ENCODE results near the gene KRTAP3-2.

- TF ChIP-seq CTCF (IDR thresholded peaks at IDR 0.05 in 4 of 5, conservative IDR thresholded peaks at IDR 0.05 in 1 of 5) (no peak), POLR2A (IDR thresholded peaks at IDR 0.05) (no peak)
These were observed 4.6 kb downstream of the KRTAP3-2 start for GRCh38 chr17:40995116-40995515.
